ENCODE measurements around the gene SYCP2L. TPM values are rescaled to one million over a fixed set of nuclear protein-coding genes. Genes with fewer than 3 reads are reported as not detected.

The SYCP2L gene
- total RNA-seq, 1 donor from 2014 or later, result 11.8 TPM

GRCh38 chr6:11012976-11013720 is 126.3 kb downstream of the SYCP2L start:
- DNase-seq (ENCODE audit: low spot score, unreplicated experiment), result no peak
- H3K27ac Mint-ChIP-seq, result no peak overlapping the region
- no peak for TF ChIP-seq CTCF (IDR thresholded peaks at IDR 0.05; ENCODE audit: unreplicated experiment)
- H3K4me1 Mint-ChIP-seq (ENCODE audit: low read depth), result peaks cover 13% of the 10 kb centered on the region
- H3K4me3 Mint-ChIP-seq (ENCODE audit: low read depth), result no peak overlapping the region
- H3K36me3 Mint-ChIP-seq (ENCODE audit: insufficient read depth), result no peaks in the 10 kb centered on the region
- peaks cover 14% of the 10 kb centered on the region for H3K27me3 Mint-ChIP-seq
- H3K9me3 Mint-ChIP-seq (ENCODE audit: low read depth), result no peaks in the 10 kb centered on the region

GRCh38 chr6:11013721-11014070 is 126.8 kb downstream of the SYCP2L start:
- Mint-ChIP-seq H3K4me1 (ENCODE audit: low read depth) (peaks cover 14% of the 10 kb centered on the region), H3K27me3 (peaks cover 14% of the 10 kb centered on the region), H3K27ac (no peak overlapping the region), H3K4me3 (ENCODE audit: low read depth) (no peak overlapping the region), H3K9me3 (ENCODE audit: low read depth) (no peaks in the 10 kb centered on the region), H3K36me3 (ENCODE audit: insufficient read depth) (no peaks in the 10 kb centered on the region)
- no peak for DNase-seq (ENCODE audit: low spot score, unreplicated experiment)
- TF ChIP-seq CTCF (IDR thresholded peaks at IDR 0.05; ENCODE audit: unreplicated experiment), result no peak

- Mint-ChIP-seq H3K4me3 (ENCODE audit: low read depth) (no peak overlapping the region), H3K4me1 (ENCODE audit: low read depth) (peaks cover 14% of the 10 kb centered on the region), H3K27me3 (peaks cover 8% of the 10 kb centered on the region), H3K9me3 (ENCODE audit: low read depth) (no peaks in the 10 kb centered on the region), H3K27ac (no peak overlapping the region), H3K36me3 (ENCODE audit: insufficient read depth) (no peaks in the 10 kb centered on the region)
- no peak for DNase-seq (ENCODE audit: low spot score, unreplicated experiment)
- TF ChIP-seq CTCF (IDR thresholded peaks at IDR 0.05; ENCODE audit: unreplicated experiment), result no peak
Observed at GRCh38 chr6:11015102-11015501, 128.2 kb downstream of the SYCP2L start.

GRCh38 chr6:11016452-11016851 is 129.6 kb downstream of the SYCP2L start:
- Mint-ChIP-seq H3K36me3 (ENCODE audit: insufficient read depth) (no peaks in the 10 kb centered on the region), H3K9me3 (ENCODE audit: low read depth) (no peaks in the 10 kb centered on the region), H3K27ac (no peak overlapping the region), H3K27me3 (peaks cover 13% of the 10 kb centered on the region), H3K4me3 (ENCODE audit: low read depth) (no peak overlapping the region), H3K4me1 (ENCODE audit: low read depth) (peaks cover 15% of the 10 kb centered on the region)
- no peak for DNase-seq (ENCODE audit: low spot score, unreplicated experiment)
- no peak for TF ChIP-seq CTCF (IDR thresholded peaks at IDR 0.05; ENCODE audit: unreplicated experiment)

- H3K9me3 Mint-ChIP-seq (ENCODE audit: low read depth), result no peaks in the 10 kb centered on the region
- H3K4me3 Mint-ChIP-seq (ENCODE audit: low read depth), result no peak overlapping the region
- H3K36me3 Mint-ChIP-seq (ENCODE audit: insufficient read depth), result no peaks in the 10 kb centered on the region
- H3K27ac Mint-ChIP-seq, result no peak overlapping the region
- TF ChIP-seq CTCF (IDR thresholded peaks at IDR 0.05; ENCODE audit: unreplicated experiment), result no peak
- H3K4me1 Mint-ChIP-seq (ENCODE audit: low read depth), result peaks cover 10% of the 10 kb centered on the region
- peaks cover 18% of the 10 kb centered on the region for H3K27me3 Mint-ChIP-seq
- no peak for DNase-seq (ENCODE audit: low spot score, unreplicated experiment)
Observed at GRCh38 chr6:11017090-11017489, 130.2 kb downstream of the SYCP2L start.

All from progenitor cell of endocrine pancreas (in vitro differentiated cells).